Lung microvascular endothelial cell (primary cell): ENCODE results near the gene GOLGA6L1. TPM values are rescaled to one million over a fixed set of nuclear protein-coding genes. Genes with fewer than 3 reads are reported as not detected.
"Not testable (repeated sequence)": the region's sequence is repeated elsewhere in the genome, so short reads cannot be mapped to it uniquely, and the experiment has no call there.

ENCODE experiments used
- DNase-seq, 2 donors: peaks; one replicate each; pipeline versions ENCODE4 v3.0.0 to v3.0.0-alpha.2; 2010; ENCODE audit warnings: low read depth in 2 of 2
- total RNA-seq: library from RNA; depleted of rRNA; stranded (reverse); fragments of >200 nt; gene quantifications from 2 replicates; pipeline ENCODE4 v1.2.1, GENCODE V29; 2014

Gene GOLGA6L1, protein sequence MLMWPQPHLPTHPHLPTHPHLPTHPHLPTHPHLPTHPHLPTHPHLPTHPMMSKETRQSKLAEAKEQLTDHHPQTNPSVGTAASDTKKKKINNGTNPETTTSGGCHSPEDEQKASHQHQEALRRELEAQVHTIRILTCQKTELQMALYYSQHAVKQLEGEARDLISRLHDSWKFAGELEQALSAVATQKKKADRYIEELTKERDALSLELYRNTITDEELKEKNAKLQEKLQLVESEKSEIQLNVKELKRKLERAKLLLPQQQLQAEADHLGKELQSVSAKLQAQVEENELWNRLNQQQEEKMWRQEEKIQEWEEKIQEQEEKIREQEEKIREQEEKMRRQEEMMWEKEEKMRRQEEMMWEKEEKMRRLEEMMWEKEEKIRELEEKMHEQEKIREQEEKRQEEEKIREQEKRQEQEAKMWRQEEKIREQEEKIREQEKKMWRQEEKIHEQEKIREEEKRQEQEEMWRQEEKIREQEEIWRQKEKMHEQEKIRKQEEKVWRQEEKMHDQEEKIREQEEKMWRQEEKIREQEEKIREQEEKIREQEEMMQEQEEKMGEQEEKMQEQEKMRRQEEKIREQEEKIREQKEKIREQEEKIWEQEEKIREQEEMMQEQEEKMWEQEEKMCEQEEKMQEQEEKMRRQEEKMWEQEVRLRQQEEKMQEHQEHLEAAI
- total RNA-seq: not detected in 2 replicates

DNA sequence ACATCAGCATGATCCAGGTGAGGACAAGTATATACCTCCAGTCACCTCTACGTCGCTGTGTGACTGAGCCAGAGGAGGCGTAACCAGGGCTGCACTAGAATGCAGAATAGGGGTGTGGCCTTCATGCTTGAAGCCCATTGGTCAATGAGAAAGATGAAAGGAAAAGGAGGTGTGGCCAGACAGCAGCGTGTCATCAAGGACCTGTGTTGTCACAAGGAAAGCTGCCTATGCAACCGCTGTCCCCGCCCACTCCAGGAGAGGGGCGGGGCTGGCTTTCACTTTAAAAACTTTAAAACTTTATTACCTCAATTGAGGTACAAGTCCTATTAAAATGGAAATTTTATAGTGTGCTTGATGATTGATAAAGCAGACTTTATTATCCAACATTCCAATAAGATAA lies at the start of gene GOLGA6L1:
Gene GOLGA6L1 (minus strand): TSS at position 101 of the 400 bp plus-strand sequence. CDS start 91 bp downstream, at position 10.
- DNase-seq: not testable (repeated sequence)

DNA sequence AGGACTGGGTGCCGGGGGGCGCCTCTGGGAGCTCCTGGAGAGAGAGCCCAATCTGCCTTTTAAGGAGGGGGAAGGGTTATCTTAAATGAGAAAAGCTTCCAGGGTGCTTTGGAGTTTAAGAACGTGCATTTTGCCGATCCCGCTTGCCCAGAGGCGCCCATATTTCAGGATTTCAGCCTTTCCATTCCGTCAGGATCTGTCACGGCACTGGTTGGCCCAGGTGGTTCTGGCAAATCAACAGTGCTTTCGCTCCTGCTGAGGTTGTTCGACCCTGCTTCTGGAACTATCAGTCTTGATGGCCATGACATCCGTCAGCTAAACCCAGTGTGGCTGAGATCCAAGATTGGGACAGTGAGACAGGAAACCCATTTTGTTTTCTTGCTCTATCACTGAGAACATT lies 44.6 kb upstream of the GOLGA6L1 start:
- DNase-seq: not testable (repeated sequence)

GRCh38 chr15:23180547-23180927 lies 43.9 kb upstream of the GOLGA6L1 start:
- not testable (repeated sequence) for DNase-seq

- peak in 1 of 2 donors; percentile 16 for DNase-seq
Measured at GRCh38 chr15:23179768-23180546, 43.3 kb upstream of the GOLGA6L1 start.

- not testable (repeated sequence) for DNase-seq
Measured at GRCh38 chr15:23176683-23177082, 40.1 kb upstream of the GOLGA6L1 start.

DNA sequence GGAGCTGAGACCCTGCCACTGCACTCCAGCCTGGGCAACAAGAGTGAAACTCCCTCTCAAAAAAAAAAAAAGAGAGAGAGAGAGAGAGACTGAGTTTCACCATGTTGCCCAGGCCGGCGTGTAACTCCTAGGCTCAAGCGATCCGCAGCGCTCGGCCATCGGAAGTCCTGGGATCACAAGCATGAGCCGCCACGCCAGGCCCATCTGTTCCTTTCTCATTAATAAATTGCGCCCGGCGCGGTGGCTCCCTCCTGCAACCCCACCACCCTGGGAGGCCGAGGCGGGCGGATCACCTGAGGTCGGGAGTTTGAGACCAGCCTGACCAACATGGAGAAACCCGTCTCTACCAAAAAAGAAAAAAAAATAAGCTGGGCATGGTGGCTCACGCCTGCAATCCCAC lies 39.0 kb upstream of the GOLGA6L1 start:
- DNase-seq: not testable (repeated sequence)

GRCh38 chr15:23174609-23175140 lies 38.1 kb upstream of the GOLGA6L1 start:
- DNase-seq: not testable (repeated sequence)

GRCh38 chr15:23132787-23133186 lies 3.8 kb downstream of the GOLGA6L1 start:
- DNase-seq: not testable (repeated sequence)

- DNase-seq: no peak
Measured at GRCh38 chr15:23118208-23118607, 18.4 kb downstream of the GOLGA6L1 start.

DNA sequence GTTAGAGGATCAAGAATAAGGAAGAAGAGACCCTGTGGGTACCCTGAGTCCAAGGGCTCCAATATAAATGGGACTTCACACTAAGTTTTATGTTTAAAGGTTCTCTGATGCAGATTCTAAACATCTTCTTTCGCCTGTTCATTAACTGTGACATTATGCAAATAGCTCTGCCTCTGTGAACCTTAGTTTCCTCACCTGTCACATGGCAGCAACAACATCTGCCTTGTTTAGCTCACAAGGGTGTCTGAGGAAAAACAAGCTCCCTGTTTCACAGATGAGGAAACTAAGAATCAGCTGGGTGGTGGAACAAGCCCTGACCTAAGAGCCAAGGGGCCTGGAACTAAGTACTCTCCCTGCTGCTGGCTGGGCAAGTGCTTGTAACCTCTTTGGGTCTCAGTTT lies 40.8 kb downstream of the GOLGA6L1 start:
- DNase-seq: no peak

DNA sequence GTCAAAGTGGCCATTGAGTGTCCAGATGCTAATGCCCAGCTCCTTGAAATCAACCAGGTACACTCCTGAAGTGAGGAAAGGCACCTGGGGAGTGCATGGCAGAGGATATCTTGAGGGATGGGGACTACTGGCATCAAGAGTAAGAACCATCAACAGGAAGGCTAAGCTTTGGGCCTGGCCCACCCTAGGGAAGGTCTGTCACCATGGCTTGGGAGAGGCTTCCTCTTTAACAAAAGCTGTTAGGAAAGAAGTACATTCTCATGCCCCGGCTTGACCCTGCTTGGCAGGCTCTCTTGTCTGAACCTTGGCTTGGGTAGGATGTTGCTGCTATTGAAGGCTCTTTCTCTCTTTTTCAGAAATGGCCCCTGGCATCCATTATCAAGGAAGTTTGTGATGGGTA lies 53.5 kb downstream of the GOLGA6L1 start:
- no peak for DNase-seq

DNA sequence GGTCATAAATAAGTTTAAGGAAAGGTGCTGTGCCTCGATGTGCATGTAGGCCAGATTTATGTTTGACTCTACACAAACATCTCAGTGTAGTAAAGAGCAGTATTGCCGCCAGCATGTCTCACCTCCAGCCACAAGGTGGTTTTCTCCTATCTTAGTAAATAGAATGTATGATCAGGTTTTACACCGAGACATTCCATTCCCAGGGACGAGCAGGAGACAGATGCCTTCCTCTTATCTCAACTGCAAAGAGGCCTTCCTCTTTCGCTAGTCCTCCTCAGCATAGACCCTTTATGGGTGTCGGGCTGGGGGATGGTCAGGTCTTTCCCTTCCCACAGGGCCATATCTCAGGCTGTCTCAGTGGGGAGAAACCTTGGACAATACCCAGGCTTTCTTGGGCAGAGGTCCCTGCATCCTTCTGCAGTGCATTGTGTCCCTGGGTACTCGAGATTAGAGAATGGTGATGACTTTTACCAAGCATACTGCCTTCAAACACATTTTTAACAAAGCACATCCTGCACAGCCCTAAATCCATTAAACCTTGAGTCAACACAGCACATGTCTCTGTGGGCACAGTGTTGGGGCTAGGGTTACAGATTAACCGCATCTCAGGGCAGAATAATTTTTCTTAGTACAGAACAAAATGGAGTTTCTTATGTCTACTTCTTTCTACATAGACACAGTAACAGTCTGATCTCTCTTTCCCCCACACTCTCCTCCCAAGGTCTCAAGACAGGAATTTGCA lies 54.5 kb downstream of the GOLGA6L1 start:
- not testable (repeated sequence) for DNase-seq

GRCh38 chr15:23081271-23081670 lies 55.4 kb downstream of the GOLGA6L1 start:
- no peak for DNase-seq

DNA sequence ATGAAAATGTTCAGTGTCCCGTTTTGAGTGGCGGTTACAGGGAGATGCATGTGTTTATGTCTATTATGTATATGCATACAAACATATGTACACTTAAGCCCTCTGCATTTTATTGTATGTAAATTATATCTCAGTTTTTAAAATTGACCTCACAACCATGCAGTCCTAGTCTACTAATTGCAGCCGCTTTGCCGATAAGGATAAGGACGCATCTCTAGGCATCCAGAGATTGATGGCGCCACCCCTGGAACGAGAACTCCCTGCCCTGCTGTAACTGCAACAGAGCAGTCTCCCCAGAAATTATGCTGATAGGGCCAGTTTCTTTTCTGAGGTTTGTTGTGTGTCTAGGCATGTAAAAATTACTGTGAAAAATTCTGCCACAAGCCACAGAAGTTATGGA lies 56.9 kb downstream of the GOLGA6L1 start:
- DNase-seq: no peak

Other genes starting within 250 kb of the GOLGA6L1 start
- 64.3 and 65.2 TPM in 2 replicates for gene CYFIP1, start 156.5 kb downstream of the GOLGA6L1 start, total RNA-seq
- 11.1 and 13.1 TPM in 2 replicates for gene TUBGCP5, start 97.3 kb downstream of the GOLGA6L1 start, total RNA-seq
- not detected in 2 replicates for gene GOLGA6L26, start 197.4 kb upstream of the GOLGA6L1 start, total RNA-seq
- gene GOLGA8S, start 217.9 kb upstream of the GOLGA6L1 start, total RNA-seq: under 0.01 TPM in 1 of 2 replicates, not detected in the other